GM21528 (cell line): ENCODE results near the gene SMYD1.

Experiments
- ATAC-seq: cut with Tn5 transposase; IDR thresholded peaks from one replicate; pipeline ENCODE4 v1.9.1; 2021; ENCODE audit warnings: mild to moderate bottlenecking, moderate library complexity; ENCODE audit not compliant: unreplicated experiment, low FRiP score

The SMYD1 gene

DNA sequence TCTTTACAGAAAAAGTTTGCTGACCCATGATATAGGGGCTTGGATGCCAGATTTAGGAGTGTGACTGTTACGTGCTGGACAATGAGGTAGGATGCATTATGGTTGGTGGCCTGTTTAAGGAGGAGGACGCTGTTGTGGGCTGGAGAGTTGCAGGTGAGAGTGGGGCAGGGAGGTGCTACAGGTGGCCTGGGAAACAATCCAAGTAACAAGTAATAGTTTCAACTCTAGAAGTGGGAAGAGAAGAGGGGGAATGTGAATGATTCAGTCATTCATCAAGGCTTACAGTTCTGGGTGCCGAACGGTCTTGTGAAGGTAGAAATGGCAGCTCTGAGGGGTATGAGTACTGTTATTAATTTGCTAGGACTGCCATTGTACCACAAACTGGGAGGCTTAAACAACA is 54.1 kb downstream of the SMYD1 start:
- no peak for ATAC-seq

DNA sequence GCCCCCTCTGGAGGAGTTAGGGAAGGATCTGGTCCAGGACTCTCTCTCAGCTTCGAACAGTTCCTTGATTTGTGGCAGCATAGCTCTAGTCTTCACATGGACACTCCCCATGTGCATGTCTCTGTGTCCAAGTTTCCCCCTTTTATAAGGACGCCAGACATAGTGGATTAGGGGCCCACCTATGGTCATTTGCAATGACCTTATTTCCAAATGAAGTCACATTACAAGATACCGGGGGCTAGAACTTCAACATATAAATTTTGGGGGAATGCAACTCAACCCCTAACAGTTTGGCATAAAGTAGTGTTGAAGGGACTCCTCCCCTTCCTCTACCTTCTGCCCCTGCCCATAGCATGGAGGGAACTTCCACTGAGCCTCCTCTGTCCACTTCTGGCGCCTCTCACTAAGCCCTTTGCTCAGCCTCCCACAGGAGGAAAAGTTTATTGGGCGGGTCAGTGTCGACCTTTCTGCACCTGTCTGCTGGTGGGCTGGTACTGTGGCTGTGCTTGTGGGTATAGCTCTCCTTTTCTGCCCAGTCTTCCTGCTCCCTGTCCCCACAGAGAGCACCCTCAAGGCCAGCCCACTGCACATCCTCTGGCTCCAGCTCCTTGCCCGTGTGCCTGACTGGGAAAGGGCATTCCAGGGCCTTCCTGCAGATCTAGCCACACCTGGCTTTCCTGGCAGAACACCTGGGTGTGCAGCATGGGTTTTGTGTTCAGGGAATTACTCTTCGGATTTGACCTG is 54.7 kb downstream of the SMYD1 start:
- ATAC-seq: no peak

DNA sequence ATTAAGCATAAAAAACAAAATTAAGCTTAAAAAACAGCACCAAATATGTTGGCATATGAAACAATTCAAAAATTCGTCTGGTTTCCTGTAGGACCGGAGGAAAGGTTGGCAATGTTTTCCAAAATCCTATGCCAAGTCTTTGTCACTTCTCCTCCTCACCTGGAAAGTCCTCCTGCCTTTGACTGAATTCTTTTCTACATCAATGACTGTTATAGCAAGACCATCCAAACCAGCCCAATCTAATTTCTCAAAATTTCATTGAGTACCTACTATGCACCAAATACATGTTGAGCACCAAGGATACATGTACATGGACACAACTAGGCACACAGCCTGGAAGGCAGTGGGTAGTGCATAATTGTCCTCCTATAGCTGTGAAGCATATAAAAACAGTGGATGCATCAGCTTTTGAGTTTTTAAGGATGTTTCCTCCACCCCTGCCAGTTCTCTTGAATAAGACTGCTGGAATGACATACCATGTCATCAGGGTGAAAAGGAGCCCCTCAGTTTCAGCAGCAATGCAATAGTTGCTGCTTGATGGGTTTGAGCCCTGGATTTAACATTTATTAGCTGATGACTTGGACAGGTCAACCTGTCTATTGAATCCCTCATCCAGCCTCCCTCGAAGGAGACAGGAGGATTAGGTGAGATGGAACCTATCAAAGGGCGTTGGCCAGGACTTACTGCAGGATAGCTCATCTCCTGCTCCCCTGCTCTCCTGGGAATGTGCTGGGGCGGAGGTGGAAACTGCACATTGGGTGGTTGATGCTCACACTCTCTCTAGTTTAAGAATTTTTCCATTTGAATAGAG is 55.7 kb downstream of the SMYD1 start:
- no peak for ATAC-seq

DNA sequence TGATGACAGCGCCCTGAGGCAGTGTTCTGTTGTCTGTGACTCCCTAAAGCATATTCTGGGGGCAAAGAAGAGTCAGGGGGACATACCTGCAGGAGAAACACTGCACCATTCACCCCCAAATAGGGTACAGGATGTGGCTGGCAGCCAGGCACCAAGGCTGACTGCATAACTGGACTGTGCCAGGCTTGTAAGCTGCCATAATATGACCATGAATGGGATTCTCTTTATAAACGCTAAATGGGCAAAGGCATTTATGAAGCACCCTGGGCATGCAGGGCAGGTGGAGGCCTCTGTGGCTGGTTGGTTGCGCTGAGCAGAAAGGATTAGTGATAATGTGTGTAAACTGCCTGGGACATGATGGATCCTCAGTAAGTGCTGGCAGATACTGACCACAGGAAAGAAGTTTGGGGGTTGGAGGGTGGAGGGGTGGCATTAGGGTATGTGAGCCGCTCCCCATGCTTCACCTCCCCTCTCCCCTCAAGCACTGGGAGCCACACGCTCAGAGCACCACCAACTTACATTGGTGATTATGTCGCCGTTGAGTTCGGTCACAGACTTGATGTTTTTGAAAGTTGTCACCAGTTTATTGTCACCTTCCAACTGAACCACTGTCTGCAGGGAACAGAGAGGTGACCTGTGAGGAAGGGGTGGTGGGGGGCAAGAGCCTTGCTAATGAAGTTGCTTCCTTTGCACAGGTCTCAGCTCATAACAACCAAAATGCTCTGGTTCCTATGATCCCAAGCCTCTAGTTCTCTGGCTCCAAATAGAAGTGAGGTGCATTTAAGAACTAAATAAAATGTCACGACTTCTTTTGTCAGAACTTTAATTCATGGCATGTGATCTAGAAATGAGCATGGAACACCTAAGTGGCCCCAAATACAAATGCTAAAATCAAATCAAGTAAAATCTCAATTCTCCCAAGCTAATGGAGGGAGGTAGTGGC is 56.6 kb downstream of the SMYD1 start:
- ATAC-seq: no peak

DNA sequence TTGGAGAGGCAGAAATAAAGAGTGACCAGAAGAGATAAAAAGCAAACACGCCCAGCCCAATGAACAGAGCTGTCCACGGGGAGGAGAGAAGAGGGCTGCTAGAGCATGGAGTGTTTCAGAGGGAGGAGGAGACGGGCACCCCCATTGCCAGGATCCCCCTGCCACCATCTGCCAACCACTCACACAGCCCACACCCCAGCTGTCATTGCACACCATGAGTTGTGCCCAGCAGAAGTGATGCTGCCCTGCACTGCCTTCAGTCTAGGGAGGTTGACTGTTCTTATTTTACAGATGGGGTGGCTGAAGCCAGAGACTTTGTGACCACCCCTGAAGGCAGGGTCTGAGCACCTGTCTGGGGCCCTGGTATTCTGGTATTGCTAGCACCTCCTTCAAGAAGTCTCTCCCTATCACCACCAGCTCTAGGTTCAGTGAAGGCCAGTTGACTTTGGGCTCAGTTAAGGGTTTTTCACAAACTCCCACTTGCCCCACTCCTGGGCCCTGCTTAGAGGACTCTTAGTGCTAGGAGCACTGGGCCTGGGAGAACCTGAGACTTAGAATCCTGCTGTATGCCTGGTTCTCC is 57.8 kb downstream of the SMYD1 start:
- no peak for ATAC-seq

DNA sequence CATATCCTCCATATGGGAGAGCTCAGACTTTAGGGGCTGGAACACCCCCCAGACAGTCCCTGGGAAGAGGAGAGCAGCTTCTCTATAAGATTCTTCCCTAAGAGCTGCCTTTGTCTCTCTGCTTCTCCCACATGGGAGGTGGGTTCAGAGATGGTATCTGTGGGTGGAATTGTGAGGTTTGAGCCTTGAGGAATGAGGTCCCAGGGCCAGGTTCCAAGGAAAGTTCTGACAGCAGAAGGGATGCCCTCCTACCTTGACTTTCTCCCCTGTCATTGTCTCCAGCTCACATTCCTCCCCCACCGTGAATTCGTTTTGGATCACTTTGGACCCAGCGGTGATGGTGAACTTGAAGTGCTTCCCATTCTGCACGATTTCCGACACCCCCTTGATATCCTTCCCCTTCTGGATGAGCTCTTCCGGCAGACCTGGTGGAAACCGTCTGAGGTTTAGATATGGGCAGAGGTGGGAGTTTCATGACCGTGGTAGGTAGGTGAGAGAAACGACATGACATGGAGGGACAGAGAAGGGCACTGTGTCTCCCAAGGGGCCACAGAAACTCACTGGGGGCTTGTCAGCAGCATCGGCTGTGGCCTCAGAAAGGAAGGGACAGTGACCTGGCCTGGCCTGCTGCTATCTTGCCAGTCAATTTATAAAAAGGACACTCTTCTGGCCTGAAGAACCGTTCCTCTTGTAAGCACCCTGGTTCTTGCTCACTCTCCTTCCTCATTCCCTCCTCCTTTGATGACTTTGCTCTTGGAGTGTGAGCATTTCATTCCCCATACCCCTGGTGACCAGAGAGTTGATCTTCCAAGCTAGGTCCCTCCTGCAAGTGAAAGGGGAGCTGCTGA is 58.5 kb downstream of the SMYD1 start:
- ATAC-seq: no peak

DNA sequence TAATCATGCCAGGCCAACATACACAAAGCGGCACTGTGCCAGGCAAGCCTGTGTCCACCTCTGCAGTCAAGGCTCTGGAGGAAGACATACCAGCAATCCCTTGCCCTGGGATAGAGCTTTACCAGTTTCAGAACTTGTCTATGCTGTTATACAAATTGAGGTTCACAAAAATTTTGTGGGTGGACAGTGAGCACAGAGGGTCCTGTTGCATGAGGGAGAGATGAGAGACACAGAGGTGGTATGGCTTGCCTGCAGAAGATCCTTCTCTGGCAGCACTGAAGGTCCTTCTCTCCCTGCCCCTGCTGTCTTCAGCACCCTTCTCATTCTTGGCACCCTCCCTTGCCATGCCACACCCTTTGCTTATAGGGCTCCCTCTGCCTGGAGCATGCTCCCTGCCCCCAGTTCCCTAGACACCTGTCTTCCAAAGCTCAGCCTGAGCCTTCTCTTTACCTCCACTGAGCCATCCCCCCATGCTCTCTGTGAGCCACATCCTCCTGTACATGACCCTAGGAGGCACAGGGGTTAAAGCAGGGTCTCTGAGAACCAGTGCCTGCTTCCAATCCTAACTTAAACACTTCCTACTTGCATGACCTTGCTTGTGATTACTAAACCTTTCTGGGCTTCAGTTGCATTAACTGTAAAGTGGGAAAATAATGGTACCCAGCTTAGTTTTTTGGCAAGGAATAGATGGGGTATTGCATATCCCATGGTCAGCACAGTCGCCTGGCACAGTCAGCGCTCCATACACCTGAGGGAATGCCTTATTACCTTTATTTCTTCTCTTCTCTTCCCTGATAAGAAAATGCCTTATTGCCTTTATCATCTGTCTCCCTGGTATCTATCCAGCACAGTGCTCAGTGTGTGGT is 59.4 kb downstream of the SMYD1 start:
- no peak for ATAC-seq

DNA sequence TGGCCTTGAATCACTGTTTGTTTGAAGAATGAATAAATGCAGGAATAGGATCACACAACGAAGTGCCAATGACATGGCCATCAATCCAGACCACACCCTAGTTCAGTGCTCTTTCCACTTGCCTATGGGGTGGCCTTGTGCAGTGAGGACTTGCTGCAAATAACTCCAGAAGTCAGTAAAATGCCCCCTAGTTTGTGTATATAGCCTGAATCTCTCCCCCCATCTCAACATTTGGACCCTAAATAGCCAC is 59.9 kb downstream of the SMYD1 start:
- ATAC-seq: no peak

DNA sequence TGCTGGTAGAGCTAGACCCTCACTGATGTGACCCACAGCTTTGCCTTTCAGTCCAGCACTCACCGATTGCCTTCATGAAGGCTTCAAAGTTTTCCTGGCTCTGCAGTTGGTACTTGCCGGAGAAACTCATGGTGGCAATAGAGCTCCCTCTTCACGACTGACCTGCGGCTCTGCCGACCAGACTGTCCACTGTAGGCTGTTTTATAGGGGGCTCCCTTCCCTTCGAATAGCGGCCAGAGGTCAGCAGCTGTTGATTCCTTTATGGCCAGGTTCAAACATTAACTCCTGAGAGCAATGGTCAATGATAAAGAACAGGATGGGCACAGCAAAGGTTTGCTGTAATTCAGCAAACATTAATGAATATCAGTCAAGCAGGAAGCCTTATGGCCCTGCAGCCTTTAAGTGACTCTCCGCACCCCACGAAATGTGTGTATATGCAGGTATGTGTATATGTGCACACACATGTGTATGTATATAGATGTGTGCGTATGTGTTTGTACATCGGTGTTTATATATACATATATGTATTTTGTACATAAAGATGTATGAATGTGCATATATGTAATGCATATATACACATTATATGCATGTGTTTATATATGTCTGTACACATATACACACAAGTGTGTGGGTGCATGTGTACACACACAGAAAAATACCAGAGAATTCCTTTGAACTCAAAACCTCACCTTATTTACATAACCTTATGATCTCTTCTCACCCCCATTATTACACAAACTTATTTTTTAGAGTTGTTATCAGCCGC is 60.4 kb downstream of the SMYD1 start, which contains the start of gene FABP1:
Gene FABP1 (minus strand): TSS at position 175 of the 766 bp plus-strand sequence. CDS start 45 bp downstream, at position 130.
- ATAC-seq: no peak

DNA sequence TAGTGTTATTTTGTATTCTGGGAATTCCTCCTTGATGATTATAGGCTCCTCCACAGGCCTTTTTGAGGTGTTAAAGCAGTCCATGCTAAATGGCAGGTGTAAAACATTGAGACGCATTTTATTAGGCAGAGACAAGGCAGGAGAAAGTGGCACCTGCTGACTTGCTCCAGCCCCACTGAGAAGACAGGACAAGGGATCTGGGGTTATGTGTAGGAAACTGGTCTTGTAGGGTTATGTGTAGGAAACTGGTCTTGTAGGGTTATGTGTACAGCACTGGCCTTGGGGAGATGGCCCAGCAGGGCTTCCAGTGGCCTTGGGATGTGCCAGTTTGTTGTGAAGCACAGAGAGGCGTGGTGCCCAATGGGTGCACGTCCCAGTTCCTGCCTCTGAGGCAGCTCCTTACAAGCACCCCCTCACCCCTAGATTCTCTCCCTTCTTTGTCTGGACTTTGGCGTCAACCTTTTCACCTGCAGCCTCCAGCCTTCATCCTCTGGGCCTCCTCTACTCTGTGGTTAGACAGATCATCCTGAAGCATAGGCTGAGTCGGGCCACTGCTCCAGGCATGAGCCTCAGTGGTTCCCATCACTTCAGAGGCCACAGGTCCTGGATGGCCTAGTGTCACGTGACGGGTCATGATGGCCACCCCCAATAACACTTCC is 61.2 kb downstream of the SMYD1 start:
- ATAC-seq: no peak

DNA sequence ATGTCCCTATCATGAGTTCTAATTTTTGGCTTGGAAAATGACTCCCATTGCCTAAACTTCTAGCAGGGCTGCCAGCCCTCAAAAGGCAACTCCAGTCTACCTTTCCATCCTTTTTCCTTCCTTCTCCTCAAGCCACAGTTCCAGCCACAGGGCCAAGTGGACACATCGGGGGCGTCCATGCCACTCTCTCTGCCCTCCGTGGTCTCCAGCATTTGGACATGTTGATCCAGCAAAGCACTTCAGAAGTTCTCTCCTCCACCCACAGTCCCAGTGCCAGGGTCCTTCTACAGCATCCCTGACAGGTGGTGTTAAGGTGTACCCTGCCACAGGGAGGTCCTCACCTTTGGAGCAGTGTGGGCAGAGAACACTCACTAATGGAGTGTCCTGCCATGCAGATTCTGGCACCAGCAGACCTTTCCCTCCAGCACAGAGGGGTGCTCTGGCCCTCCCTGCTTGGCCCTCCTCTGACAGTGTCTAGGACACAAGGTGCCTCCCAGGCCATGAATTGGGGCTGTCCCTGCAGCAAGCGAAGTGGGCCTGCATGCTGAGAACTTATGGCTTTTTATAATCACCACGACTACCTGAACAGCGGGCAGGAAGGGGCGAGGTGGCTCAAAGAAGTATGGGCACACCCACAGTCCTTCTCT is 61.8 kb downstream of the SMYD1 start:
- ATAC-seq: no peak

DNA sequence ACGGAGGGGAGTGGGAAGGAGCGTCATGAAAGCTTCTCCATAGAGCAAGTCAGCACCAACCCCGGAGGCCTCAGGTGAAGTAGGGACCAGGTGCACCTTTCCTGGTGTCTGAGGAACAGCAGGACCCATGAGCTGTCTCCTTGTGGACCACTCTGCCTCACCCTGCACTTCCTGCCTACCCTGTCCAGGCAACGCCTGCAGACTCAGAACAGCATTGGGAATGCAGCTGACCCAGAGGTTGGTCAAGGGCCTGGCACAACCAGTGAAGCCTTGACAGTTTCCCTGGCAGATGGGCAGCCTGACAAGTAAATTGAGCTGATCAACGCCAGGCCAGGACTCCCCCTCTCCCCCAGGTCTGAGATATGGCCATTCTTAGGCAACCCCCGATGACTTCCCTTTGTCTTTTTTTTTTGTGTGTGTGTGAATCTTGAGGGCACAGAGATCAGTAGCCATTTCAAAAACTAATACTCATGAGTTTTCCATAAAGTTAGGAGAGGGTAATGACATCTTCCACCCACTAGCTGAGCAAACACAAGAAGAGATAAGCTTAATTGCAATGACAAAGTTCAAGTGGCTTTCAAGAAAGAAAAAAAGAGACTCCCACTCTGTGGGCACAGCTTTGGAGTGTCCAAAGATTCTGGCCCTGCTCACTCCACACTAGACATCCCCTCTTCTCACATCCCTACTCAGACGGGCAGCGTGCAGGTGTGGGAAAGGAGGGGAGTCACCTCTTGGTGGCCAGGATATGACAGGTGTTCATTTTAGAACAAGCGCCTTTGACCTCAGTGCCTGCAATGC is 63.8 kb downstream of the SMYD1 start:
- ATAC-seq: no peak

DNA sequence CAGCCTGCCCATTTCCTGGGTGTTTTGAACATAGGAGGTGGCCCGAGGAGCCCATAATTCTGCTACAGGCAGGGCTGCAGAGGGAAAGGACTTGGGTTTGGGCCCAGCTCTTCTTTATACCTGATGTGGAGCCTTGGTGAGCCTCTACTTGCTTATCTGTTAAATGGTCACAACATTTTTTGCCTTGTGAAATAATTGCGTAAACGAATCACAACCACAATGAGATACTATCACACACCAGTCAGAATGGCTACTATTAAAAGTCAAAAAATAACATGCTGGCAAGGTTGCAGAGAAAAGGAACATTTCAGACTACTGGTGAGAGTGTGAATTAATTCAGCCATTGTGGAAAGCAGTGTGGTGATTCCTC is 64.4 kb downstream of the SMYD1 start:
- ATAC-seq: no peak

DNA sequence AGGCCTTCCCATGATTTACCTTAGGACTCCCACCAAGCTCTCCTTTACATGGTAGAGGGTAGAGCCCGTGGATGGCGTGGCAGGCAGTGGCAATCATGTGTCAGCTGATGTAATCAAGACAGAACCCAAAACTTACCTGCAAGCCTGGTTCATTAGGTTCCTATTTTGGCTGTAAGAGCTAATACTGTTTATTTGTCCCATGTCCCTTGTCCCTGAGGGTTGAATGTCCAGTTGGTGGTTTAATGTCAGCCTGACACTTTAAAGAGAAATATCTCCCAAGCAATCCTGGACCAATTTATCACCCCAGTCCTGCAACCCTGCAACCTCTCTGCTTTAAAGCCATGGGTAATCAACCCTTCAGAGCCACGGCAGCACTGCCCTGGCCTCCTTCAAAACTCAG is 66.2 kb downstream of the SMYD1 start:
- ATAC-seq: no peak

DNA sequence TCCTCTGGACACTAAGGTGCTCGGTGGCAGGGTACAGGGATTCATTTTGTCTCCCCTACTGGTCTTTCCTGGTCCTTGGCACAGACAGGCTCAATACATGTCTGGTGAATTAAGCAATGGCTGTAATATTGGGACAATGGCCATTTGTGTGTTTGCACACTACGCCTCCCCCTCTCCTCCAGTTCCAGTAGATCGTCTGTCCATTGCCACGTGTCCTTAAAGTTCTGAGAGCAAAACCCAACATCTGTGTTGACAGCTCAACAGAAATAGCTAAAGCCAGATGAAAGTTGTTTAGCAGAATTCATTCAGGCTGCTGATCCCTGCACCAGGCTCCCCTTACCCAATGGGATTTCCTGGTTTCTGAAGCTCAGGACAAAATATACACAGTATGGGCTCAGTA is 69.2 kb downstream of the SMYD1 start:
- ATAC-seq: no peak

DNA sequence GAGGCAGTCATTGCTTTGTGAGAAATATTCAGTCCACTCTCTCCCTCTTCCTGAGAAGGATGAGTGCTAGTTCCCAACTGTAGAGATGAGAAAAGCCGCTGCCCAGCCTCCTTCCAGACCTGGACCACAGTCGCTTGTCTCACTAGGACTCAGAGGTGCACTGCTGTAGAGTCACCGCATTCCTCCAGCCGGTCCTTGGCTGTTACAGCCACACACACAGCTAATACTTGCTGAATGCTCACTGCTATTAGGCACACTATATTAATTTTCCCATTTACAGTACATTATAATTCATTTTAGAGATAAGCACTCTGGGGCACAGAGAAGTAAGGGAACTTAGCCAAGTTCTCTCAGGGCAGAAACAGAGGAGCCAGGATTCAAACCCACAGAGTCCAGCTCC is 70.2 kb downstream of the SMYD1 start:
- no peak for ATAC-seq
